PC-9 (cell line): ENCODE data around the gene CCDC137. TPM values are rescaled to one million over a fixed set of nuclear protein-coding genes. Genes with fewer than 3 reads are reported as not detected.

Experiments used
- BruUV-seq: library from RNA; stranded (reverse); fragments of 400-500 nt; replicated peaks from 2 replicates; lab custom pipeline; 2021; lab: Mats Ljungman, UMichigan
- CTCF ChIA-PET: fragments of 300-600 bp; sonication (Branson Sonifier 250); formaldehyde crosslinking; loops from one replicate; lab custom pipeline; 2022; ENCODE audit warnings: antibody characterized with exemption; lab: Charles Lee
- POLR2A ChIA-PET: fragments of 300-600 bp; sonication (Branson Sonifier 250); formaldehyde crosslinking; loops from one replicate; lab custom pipeline; 2022; ENCODE audit warnings: antibody characterized with exemption; ENCODE audit not compliant: unreplicated experiment; lab: Charles Lee
- DNase-seq, 2 experiments: peaks; one replicate each; pipeline versions ENCODE4 v3.0.0 to v3.0.0-alpha.2; 2015 to 2022; ENCODE audit warnings: mixed read lengths in 1 of 2
- H2AFZ ChIP-seq: fragments of 200-600 bp; sonication (generic); 2 replicates; pipeline ENCODE4 v1.8.1; 2017; ENCODE audit warnings: antibody characterized with exemption
- H3F3A ChIP-seq: fragments of 200-600 bp; sonication (generic); 2 replicates; pipeline ENCODE4 v1.8.1; 2017; ENCODE audit warnings: antibody characterized with exemption, mild to moderate bottlenecking, low read depth; ENCODE audit not compliant: insufficient read depth
- H3K27ac ChIP-seq: fragments of 200-600 bp; sonication (generic); 2 replicates; pipeline ENCODE4 v1.6.1; 2016; ENCODE audit warnings: mixed run types
- H3K27me3 ChIP-seq: fragments of 200-600 bp; sonication (generic); 2 replicates; pipeline ENCODE4 v1.6.1; 2016; ENCODE audit warnings: low read depth, mixed run types; ENCODE audit not compliant: insufficient read depth
- H3K36me3 ChIP-seq: fragments of 200-600 bp; sonication (generic); 2 replicates; pipeline ENCODE4 v1.6.1; 2016; ENCODE audit warnings: low read depth, mixed run types
- H3K4me1 ChIP-seq: fragments of 200-600 bp; sonication (generic); replicated peaks from 2 replicates; pipeline ENCODE4 v1.6.1; 2016; ENCODE audit warnings: mixed run types; ENCODE audit not compliant: insufficient read depth
- H3K4me2 ChIP-seq: fragments of 200-600 bp; sonication (generic); 2 replicates; pipeline ENCODE4 v1.6.1; 2017; ENCODE audit warnings: mixed run types
- H3K4me3 ChIP-seq: fragments of 200-600 bp; sonication (generic); 2 replicates; pipeline ENCODE4 v1.6.1; 2016; ENCODE audit warnings: mixed run types
- H3K79me2 ChIP-seq: fragments of 200-600 bp; sonication (generic); 2 replicates; pipeline ENCODE4 v1.6.1; 2017; ENCODE audit warnings: low read depth, mixed run types
- H3K9me2 ChIP-seq: fragments of 200-600 bp; sonication (generic); 2 replicates; pipeline ENCODE4 v1.8.1; 2017; ENCODE audit warnings: mild to moderate bottlenecking; ENCODE audit not compliant: insufficient read depth
- H3K9me3 ChIP-seq: fragments of 200-600 bp; sonication (generic); 2 replicates; pipeline ENCODE4 v1.8.1; 2016; ENCODE audit warnings: low read depth; ENCODE audit not compliant: insufficient read depth
- H4K20me1 ChIP-seq: fragments of 200-600 bp; sonication (generic); 2 replicates; pipeline ENCODE4 v1.8.1; 2017; ENCODE audit not compliant: insufficient read depth
- CTCF ChIP-seq: fragments of 200-600 bp; sonication (generic); conservative IDR thresholded peaks from 2 replicates; pipeline ENCODE4 v1.6.1; 2017; ENCODE audit warnings: mixed run types, antibody characterized with exemption, mild to moderate bottlenecking, moderate library complexity
- EZH2 ChIP-seq: fragments of 200-600 bp; sonication (generic); IDR thresholded peaks from 2 replicates; pipeline ENCODE4 v1.8.0; 2017; ENCODE audit warnings: antibody characterized with exemption, low read depth
- intact Hi-C: fragments of 100-400 bp; cut with micrococcal nuclease; formaldehyde crosslinking; loops from one replicate; pipeline ENCODE4 v1.10.0; 2022; ENCODE audit not compliant: unreplicated experiment
- total RNA-seq: library from RNA; stranded (reverse); gene quantifications from 2 replicates; pipeline ENCODE4 v1.2.3, GENCODE V29; 2021

CCDC137 gene
- total RNA-seq, 1 experiment from 2014 or later: 29.3 TPM

GRCh38 chr17:81650951-81651350 lies 15.6 kb upstream of the CCDC137 start:
- H4K20me1 ChIP-seq: no peaks in the 10 kb centered on the region
- H3K9me2 ChIP-seq: no peaks in the 10 kb centered on the region
- H3F3A ChIP-seq: no peaks in the 10 kb centered on the region
- no peaks in the 10 kb centered on the region for H3K36me3 ChIP-seq
- no peaks in the 10 kb centered on the region for H3K4me1 ChIP-seq
- no peak overlapping the region for H3K27ac ChIP-seq
- H3K4me3 ChIP-seq: no peak overlapping the region
- H2AFZ ChIP-seq: no peak overlapping the region
- ChIA-PET POLR2A (interaction anchor here (0.6 kb wide), 1 partner anchor 16 kb away, joined by 32 read pairs; the partner anchor contains the start of gene CCDC137), CTCF (no interaction called here)
- 0 out of 2 replicates have a peak overlapping the region, but pooled peaks have one; percentile 28 for H3K4me2 ChIP-seq
- intact Hi-C loops: no loop called here
- no TSS peak for BruUV-seq
- no peak for DNase-seq
- H3K27me3 ChIP-seq: no peaks in the 10 kb centered on the region
- no peaks in the 10 kb centered on the region for H3K9me3 ChIP-seq
- TF ChIP-seq EZH2 (no peak), CTCF (no peak)
- no peaks in the 10 kb centered on the region for H3K79me2 ChIP-seq

DNA sequence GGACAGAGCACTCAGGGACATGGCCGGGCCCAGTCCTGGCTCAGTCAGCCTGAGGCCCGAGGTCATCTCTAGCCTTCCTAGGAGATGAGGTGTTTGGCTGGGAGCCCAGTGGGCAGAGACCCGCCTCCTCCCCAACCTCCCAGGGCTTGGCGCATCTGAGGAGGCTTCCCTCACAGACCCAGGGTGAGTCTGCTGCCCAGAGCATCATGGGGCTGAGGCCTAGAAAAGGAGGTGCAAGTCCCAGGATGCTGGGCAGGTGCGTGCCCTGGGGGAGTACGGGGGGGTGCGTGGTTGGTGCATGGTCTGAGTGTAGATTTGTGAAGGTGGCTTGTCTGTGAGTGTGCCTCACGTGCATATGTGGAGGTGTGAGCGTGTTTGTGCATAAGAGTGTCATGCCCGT lies 14.8 kb upstream of the CCDC137 start:
- H3K4me1 ChIP-seq: no peaks in the 10 kb centered on the region
- no peaks in the 10 kb centered on the region for H4K20me1 ChIP-seq
- H3K27ac ChIP-seq: no peak overlapping the region
- POLR2A ChIA-PET: no interaction called here
- H3K79me2 ChIP-seq: no peaks in the 10 kb centered on the region
- no peak overlapping the region for H3K4me2 ChIP-seq
- no peaks in the 10 kb centered on the region for H3F3A ChIP-seq
- no peaks in the 10 kb centered on the region for H3K36me3 ChIP-seq
- H3K4me3 ChIP-seq: no peak overlapping the region
- TF ChIP-seq CTCF: no peak
- TF ChIP-seq EZH2: no peak
- H3K27me3 ChIP-seq: no peaks in the 10 kb centered on the region
- no TSS peak for BruUV-seq
- no peaks in the 10 kb centered on the region for H3K9me2 ChIP-seq
- H2AFZ ChIP-seq: no peak overlapping the region
- no peaks in the 10 kb centered on the region for H3K9me3 ChIP-seq
- intact Hi-C loops: no loop called here
- CTCF ChIA-PET: no interaction called here
- DNase-seq: peak; percentile 70 to 89

DNA sequence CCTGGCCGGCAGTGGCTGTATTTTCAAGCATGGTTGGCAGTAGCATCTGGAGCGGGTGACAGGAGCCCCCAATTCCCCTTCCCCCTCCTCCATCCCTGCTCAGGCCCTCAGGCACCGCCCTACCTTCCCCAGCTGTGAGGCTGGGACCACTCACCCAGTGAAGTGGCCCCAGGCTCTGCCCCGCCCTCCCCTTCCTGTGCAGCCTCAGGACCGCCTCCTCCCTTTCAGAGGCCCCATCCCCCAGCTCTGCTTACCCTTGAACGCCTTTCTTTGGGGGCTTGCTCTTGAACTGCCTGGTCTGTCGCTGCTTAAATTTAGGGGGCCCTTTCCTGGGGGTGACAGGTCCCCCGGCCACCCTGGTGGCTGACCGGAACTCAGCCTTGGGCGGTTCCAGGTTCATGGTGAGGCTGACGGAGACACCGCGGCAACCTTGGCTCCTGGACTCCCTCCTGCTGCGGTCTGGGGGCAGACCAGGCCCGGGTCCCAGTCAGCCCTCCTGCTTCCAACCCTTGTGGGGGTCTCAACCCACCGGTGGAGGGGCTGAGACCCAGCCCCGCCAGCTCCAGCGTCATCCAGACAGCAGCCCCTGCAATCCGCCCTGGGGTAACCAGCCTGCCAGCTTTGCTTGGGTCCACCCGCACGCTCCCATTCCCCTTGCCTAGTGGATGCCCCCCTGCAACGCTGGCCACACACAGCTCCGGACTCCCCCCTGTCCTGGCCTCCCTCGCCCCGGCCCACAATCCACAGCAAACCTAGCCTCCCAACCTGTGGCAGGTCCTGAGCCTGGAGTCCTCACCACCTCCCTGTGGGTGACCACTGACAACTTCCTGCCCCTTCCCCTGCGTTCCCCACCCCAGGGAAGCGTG lies 13.4 kb upstream of the CCDC137 start:
- H3K36me3 ChIP-seq: no peaks in the 10 kb centered on the region
- H3F3A ChIP-seq: no peaks in the 10 kb centered on the region
- H3K4me1 ChIP-seq: no peaks in the 10 kb centered on the region
- no peaks in the 10 kb centered on the region for H3K9me2 ChIP-seq
- intact Hi-C loops: no loop called here
- BruUV-seq: no TSS peak
- H3K9me3 ChIP-seq: no peaks in the 10 kb centered on the region
- ChIA-PET CTCF (no interaction called here), POLR2A (no interaction called here)
- H2AFZ ChIP-seq: no peak overlapping the region
- no peak overlapping the region for H3K4me2 ChIP-seq
- H3K79me2 ChIP-seq: no peaks in the 10 kb centered on the region
- DNase-seq: no peak
- no peak overlapping the region for H3K27ac ChIP-seq
- no peak overlapping the region for H3K4me3 ChIP-seq
- no peaks in the 10 kb centered on the region for H3K27me3 ChIP-seq
- no peaks in the 10 kb centered on the region for H4K20me1 ChIP-seq
- TF ChIP-seq CTCF (no peak), EZH2 (no peak)
